Stimulated activated CD4-positive, alpha-beta T cell treated with anti-CD3 and anti-CD28 coated beads, Interleukin-4, amount 100 ng/mL, for 24 hours (primary cell): ENCODE measurements around the gene NIFK.
"Not testable (repeated sequence)": the region's sequence is repeated elsewhere in the genome, so short reads cannot be mapped to it uniquely, and the experiment has no call there.

Experiments
- DNase-seq: peaks from one replicate; pipeline ENCODE4 v3.0.0-alpha.2; 2020

Gene NIFK

DNA sequence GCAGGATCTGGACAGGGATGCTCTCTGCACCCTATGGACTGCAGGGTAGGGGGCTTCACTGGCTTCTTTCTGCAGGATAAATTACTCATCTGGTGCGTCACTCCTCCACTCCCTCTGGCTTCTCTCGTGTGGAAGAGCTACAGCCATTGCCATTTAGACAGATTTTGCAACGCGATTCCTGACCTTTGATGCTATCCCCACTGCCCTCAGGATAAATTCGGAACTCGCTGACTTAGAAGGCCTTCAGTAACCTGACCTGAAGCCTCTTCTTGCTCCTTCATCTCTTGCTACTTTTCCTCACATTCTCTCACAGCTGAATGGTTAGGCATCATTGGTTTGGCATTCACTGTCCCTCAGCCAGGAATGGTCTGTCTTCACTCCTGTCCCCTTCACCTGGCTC, 5.3 kb downstream of the NIFK start:
- DNase-seq: no peak

GRCh38 chr2:121727950-121728349, 8.7 kb downstream of the NIFK start:
- no peak for DNase-seq

DNA sequence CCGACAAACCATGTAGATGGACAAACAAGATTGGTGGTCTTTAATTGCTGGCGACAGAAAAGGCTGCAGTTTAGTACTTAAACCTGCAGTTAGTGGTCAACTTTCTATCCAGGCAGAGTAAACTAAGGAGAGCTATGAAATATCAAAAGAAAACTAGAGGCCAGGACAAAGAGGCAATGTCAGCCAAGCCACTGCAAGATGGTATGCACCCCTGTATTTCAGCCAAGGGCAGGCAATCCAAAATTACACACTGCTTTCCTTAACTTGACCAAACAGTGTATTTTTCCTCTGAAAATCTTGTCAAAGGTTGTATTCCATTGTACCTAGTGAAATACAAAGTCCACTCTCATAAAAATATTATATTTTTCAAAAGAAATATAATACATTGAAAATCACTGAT, 9.3 kb downstream of the NIFK start:
- DNase-seq: no peak

DNA sequence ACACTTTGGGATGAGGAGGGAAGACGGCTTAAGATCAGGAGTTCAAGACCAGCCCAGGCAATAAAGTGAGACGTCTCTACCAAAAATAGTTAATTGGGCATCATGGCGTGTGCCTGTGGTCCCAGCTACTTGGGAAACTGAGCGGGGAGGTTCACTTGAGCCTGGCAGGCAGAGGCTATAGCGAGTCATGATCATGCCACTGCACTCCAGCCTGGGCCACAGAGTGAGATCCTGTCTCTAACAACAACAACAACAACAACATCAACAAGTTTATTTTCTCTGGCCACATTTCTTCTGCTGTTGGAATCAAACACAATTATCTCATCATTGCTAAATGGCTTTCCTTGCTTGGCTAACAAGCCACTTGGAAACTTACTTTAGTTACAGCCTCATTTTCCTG, 13.4 kb downstream of the NIFK start:
- DNase-seq: no peak

DNA sequence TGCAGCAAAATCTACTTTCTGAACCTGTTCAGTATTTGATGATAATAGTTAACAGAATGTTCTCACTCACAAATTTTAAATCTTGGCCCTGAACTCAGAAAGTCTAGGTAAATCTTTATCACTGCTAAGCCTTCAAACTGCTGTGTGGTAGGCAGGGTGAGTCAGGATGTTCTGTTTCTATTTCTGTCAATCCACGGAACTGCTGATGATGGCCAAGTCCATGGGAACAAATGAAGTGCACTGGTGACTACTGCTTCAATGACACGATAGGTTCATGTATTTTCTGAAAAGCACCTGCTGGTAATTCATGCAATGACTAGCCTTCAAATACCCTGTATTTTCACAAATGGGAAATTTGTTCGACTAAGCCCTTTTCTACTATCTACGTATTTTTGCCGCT, 14.2 kb downstream of the NIFK start:
- peak; percentile 40 for DNase-seq

DNA sequence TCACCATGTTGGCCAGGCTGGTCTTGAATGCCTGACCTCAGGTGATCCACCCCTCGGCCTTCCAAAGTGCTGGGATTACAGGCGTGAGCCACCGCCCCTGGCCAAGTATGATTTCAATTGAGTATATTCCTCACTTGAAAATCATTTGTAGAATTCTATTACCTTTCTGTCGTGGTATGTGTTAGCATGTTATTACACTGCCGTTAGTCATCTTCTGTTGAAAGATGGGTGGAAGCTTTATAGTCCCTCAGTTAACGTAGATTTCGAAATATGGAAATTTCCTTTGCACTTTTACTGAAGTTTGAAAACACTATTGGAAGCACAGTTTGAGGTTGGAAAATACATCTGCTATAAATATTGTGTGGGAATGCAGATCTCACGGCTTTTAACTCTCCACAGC, 14.7 kb downstream of the NIFK start:
- DNase-seq: no peak

DNA sequence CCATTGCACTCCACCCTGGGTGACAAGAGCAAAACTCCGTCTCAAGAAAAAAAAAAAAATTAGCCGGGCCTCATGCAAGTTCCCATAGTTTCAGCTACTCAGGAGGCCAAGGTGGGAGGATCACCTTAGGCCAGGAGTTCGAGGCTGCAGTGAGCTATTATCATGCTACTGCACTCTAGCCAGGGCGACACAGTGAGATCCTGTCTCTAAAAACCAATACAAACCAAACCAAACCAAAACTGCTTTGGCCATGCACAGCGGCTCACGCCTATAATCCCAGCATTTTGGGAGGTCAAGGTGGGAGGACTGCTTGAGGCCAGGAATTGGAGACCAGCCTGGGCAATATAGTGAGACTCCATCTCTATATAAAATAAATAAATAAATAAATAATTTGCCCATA, 19.1 kb downstream of the NIFK start:
- DNase-seq: no peak

- no peak for DNase-seq
Observed at GRCh38 chr2:121716126-121716525, 20.5 kb downstream of the NIFK start.

DNA sequence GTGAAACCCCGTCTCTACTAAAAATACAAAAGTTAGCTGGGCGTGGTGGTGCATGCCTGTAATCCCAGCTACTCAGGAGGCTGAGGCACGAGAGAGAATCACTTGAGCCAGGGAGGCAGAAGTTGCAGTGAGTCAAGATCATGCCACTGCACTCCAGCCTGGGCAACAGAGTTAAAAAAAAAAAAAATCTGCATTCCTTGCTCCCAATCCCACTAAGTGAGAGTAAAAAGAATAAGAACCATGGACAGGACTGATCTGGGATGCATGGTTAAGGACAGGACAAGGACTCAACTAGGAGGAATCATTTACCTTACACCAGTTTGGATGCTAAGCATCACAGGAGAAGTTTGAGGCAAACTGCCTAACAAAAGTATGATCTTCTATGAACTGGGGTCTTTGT, 25.2 kb downstream of the NIFK start:
- DNase-seq: not testable (repeated sequence)

DNA sequence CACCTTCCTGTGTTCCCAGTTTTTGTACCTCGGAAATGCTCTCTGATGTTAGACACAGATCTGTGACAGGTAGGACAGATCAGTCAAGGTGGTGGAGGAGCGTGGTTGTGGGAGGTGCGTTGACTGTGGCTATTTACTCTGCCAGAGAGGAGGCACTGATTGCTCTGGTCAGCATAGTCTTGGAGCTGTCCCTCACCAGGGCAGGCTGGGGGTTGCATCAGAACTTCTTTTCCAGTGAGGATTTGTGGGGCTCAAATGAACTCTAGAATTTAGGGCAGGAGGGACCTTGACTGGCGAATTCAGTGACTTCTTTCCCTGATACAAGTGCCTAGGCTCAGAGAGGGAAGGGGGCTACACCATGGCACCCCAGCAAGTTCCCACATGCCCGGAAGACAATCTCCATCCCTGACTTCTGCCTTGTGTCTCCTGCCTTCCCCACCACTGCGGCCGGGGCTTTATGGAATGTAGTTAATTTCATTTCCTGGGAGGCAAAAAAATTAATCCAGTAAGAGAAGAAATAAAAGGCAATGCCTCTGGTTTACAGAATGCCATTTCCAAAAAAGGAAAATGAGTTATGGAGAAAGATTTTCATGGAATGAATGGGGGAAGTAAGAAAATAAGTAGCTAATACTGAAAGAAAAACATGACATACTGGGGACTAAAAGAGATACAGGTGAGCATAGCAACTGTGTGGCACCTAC, 26.1 kb downstream of the NIFK start:
- DNase-seq: no peak

DNA sequence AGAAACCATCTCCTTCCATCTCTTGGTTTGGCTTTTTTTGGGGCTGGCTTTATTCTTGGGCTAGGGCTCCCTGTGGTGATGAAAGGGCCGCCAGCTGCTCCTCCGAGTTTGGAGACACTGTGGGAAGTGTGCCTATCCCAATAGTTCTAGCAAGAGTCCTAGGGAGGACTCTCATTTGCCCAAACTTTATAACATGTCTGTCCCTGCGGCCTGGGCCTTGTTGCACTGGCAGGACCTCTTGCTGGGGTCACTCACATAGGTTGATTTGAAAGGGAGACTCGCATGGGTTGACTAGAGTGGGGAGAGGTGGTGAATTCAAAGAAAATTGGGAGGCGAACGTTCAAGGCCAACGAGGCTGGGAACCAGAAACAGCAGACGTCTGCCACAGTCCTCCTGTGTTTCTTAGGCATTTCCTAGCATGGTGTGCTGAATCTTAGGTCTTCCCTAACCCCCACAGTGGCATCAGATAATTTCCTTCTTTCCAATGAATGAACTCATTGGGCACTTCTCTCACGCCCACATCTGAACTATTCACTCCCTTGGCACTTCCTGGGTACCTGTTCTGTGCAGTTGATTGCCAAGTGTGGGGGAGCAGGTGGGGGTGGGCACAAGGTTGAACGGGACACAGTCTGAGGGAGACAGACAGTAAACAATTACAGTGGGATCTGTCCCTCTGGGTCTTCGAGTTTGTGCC, 26.8 kb downstream of the NIFK start:
- no peak for DNase-seq

- DNase-seq: no peak
Observed at GRCh38 chr2:121707920-121708361, 28.7 kb downstream of the NIFK start.

DNA sequence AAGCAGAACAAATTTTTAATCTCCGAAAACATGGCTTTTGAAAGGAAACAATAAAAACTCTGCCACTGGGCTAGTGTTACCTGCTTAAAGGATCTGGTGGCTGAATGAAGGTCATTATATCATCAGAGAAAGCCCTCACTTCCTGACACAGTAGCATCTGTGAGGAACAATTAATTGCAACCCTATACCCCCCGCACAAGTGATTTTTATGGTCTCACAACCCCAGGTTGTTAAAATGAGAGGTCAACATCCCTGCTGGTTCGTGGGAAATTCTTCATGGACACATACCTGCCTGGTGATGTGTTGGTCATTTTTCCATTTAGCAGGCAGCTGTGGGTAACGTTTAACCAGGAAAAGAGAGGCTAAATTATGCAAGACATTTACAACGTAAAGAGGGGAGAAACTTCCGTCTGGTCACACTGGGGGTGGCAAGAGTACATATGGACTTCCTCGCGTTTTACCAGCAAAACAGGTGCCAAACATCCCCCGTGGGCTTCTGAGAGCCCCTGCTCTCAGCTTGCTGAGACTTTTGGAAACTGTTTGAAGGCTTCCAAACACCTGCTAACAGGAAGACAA, 29.2 kb downstream of the NIFK start:
- no peak for DNase-seq

GRCh38 chr2:121705958-121706357, 30.7 kb downstream of the NIFK start:
- no peak for DNase-seq

DNA sequence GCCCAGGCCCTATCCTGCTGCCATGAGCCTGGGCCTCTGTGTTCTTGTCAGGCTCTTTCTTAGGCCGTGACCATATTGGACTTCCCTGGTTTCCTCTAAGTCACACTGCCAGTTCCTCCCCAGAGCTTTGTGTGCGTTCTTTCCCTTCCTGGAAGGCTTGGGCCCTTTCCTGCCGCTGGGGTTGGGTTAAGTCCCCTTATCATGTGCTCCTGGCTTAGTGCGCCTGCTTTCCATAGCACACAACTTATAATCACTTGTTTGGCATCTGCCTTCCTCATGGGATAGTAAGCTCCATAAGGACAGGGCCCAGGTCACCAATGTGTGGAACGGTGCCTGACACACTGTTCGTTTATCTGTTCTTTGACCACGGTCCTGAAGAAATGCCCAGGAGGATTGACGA, 31.3 kb downstream of the NIFK start:
- DNase-seq: no peak

- not testable (repeated sequence) for DNase-seq
Observed at GRCh38 chr2:121701761-121702160, 34.9 kb downstream of the NIFK start.

DNA sequence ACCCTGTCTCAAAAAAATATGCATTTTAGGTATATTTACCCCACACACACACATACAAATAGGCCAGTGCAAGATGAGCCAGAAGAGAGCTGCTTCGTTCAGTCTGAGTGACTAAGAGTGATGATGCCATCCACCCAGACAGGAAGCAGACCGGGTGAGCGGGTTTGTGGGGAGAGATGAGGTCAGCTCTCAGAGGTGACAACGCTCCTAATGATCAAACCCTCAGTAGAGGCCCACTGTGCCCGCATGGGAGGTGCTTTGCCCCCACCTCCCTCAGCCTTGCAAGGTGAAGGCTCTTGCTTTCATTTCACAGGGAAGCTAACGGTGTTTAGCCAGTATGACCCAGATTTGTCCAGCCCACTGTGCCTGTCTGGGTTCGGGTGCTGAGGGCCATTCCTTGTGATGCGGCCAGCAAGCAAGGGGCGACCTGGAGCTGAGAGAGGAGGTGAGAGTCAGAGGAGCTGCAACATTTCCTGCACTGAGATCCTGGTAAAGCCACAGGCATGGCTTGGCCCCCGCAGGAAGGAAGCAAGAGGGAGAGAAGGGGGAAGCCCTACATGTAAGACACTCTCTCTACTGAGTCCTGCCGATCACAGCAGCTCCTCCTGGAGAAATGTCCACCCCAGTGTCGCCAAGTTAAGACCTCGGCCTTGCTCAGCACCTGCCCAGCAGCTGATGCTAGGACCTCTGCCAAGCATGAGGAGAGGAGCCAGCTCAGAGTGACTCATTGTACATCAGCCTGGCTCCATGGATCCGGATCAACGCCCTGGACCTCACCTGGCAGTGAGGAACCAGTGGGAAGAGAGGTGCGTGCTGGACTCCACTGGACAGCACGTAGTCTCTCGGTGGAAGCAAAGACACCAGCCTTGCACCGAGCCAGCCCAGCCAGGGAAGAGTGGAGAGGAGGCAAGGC, 37.0 kb downstream of the NIFK start:
- peak; percentile 86 for DNase-seq

DNA sequence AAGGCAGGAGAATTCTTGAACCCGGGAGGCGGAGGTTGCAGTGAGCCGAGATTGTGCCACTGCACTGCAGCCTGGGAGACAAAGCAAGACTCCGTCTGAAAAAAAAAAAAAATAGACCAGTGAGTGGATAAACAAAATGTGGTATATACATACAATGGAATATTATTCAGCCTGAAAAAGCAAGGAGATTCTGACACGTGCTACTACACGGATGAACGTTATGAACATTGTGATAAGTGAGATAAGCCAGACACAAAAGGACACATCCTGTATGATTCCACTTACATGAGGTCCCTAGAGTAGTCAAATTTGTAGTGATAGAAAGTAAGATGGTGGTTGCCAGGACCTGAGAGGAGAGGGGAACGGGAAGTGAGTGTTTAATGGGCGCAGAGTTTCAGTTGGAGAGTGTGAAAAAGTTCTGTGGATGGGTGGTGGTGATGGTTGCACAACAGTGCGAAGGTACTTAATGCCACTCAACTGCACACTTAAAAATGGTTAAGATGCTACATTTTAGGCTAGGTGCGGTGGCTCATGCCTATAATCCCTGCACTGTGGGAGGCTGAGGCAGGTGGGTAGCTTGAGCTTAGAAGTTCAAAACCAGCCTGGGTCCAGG, 38.3 kb downstream of the NIFK start:
- DNase-seq: no peak

DNA sequence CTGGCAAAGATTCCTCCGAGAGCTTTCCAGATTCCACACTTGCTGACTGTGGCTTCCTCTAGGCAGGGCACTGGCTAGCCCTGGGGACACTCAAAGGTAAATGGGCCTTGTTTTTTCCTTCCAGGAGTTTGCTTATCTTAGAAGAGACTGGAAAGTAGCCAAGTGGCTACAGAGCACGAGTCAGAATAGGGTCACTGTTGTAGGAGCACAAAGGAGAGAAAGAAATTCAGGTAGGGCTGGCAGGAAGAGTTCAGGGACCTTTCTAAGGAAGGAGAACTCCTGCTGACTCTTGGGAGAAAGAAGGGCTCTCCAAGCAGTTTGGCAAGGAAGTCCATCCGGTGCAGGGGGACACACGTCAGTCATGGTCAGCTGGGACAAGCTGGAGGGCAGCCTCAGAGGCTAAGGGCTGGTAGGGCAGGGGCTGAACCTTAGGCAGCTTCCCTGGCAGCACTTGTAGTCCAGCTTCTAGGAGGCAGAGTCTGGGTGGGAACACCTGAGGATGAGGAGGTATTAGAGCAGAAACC, 39.5 kb downstream of the NIFK start:
- no peak for DNase-seq

- no peak for DNase-seq
Observed at GRCh38 chr2:121696410-121696930, 40.2 kb downstream of the NIFK start.

- DNase-seq: no peak
Observed at GRCh38 chr2:121695171-121695451, 41.6 kb downstream of the NIFK start.

- no peak for DNase-seq
Observed at GRCh38 chr2:121694398-121695170, 42.1 kb downstream of the NIFK start.
